ENCODE measurements around the gene USP24.

GRCh38 chr1:55224729-55225128 lies 9.6 kb upstream of the USP24 start:
- TF ChIP-seq CTCF (IDR thresholded peaks at IDR 0.05) (no peak), POLR2A (IDR thresholded peaks at IDR 0.05) (no peak)

All from lower leg skin (tissue), 3 donors.